HUES48 (cell line): Measurements from ENCODE around the gene EFL1.
"Not testable (repeated sequence)": the region's sequence is repeated elsewhere in the genome, so short reads cannot be mapped to it uniquely, and the experiment has no call there.

Source experiments
- H3K27ac ChIP-seq: one replicate; pipeline ENCODE4 v1.7.0; 2013; ENCODE audit warnings: low read depth, low read length, inconsistent platforms
- H3K27me3 ChIP-seq: 2 replicates; pipeline ENCODE4 v1.6.1; 2013; ENCODE audit warnings: mild to moderate bottlenecking, low read length; ENCODE audit not compliant: control insufficient read depth, insufficient read depth
- H3K36me3 ChIP-seq: 2 replicates; pipeline ENCODE4 v1.6.1; 2013; ENCODE audit warnings: low read length; ENCODE audit not compliant: control insufficient read depth, insufficient read depth
- H3K4me1 ChIP-seq: 2 replicates; pipeline ENCODE4 v1.6.1; 2013; ENCODE audit warnings: mild to moderate bottlenecking, low read length; ENCODE audit not compliant: control insufficient read depth, insufficient read depth
- H3K4me3 ChIP-seq: 2 replicates; pipeline ENCODE4 v1.5.1; 2013; ENCODE audit warnings: mild to moderate bottlenecking, low read depth, low read length
- H3K9ac ChIP-seq: 2 replicates; pipeline ENCODE4 v1.6.1; 2013; ENCODE audit warnings: mild to moderate bottlenecking, low read depth, low read length, moderate library complexity
- H3K9me3 ChIP-seq: 2 replicates; pipeline ENCODE4 v1.6.1; 2013; ENCODE audit warnings: low read length; ENCODE audit not compliant: control insufficient read depth, insufficient read depth

The EFL1 gene

GRCh38 chr15:82262422-82263026 is at the start of gene EFL1, which contains the start of gene SAXO2:
EFL1 (minus strand) TSS chr15:82262734; CDS start chr15:82261778, 956 bp downstream.
SAXO2 (plus strand) TSS chr15:82262818; CDS start chr15:82262880, 62 bp downstream.
- no peaks in the 10 kb centered on the region for H3K9me3 ChIP-seq
- peak within 1 kb of the TSS; percentile 83 for H3K27ac ChIP-seq
- H3K36me3 ChIP-seq, result peaks cover 31% of the 10 kb centered on the region
- no peaks in the 10 kb centered on the region for H3K27me3 ChIP-seq
- H3K9ac ChIP-seq, result peak within 1 kb of the TSS; percentile 33; the same call in 1 of the 2 replicates
- H3K4me1 ChIP-seq, result peaks cover 28% of the 10 kb centered on the region
- H3K4me3 ChIP-seq, result peak within 1 kb of the TSS; percentile 83

DNA sequence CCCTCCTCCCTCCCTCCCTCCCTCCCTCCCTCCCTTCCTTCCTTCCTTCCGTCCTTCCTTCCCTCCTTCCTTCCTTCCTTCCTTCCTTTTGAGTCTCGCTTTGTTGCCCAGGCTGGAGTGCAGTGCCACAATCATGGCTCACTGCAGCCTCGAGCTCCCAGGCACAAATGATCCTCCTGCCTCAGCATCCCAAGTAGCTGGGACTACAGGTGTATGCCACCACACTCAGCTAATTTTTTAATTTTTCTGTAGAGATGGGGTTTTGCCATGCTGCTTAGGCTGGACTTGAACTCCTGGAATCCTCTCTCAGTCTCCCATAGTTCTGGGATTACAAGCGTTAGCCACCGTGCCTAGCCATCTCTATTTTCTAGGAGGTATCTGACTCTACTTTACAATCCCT is 48.8 kb upstream of the EFL1 start:
- H3K27me3 ChIP-seq, H3K27ac ChIP-seq, H3K9me3 ChIP-seq, H3K36me3 ChIP-seq, H3K4me1 ChIP-seq, H3K4me3 ChIP-seq, H3K9ac ChIP-seq: not testable (repeated sequence)

DNA sequence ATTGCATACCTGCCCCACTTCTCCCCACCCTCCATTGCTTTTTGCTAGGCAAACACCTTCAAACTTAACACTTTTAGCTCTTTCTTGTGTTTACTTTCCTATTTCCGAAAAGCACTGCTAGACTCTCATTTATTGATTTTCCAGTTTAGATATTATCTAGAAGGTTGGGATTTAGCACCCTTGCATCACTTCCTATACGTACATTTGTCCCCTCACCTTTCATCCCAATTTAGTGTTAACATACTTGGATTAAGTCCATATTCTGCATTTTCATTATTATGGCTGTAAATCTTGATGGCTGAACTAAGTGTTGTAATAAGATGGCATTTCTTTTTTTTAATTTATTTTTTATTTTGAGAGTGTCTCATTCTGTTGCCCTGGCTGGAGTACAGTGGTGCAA is 47.3 kb upstream of the EFL1 start:
- H3K27ac ChIP-seq, result no peak overlapping the region

GRCh38 chr15:82307714-82308081 is 45.2 kb upstream of the EFL1 start:
- Histone ChIP-seq H3K27ac (no peak overlapping the region), H3K9ac (no peak overlapping the region), H3K4me3 (no peak overlapping the region), H3K4me1 (no peaks in the 10 kb centered on the region), H3K36me3 (no peaks in the 10 kb centered on the region), H3K9me3 (no peaks in the 10 kb centered on the region), H3K27me3 (no peaks in the 10 kb centered on the region)

More for the DNA sequence above, 47.3 kb upstream of the EFL1 start:
- H3K4me1 ChIP-seq, result no peaks in the 10 kb centered on the region
- no peak overlapping the region for H3K4me3 ChIP-seq
- no peaks in the 10 kb centered on the region for H3K27me3 ChIP-seq
- H3K9ac ChIP-seq, result no peak overlapping the region
- H3K9me3 ChIP-seq, result no peaks in the 10 kb centered on the region
- no peaks in the 10 kb centered on the region for H3K36me3 ChIP-seq

GRCh38 chr15:82306791-82307713 is 44.5 kb upstream of the EFL1 start:
- H3K4me3 ChIP-seq, result no peak overlapping the region
- no peaks in the 10 kb centered on the region for H3K36me3 ChIP-seq
- no peaks in the 10 kb centered on the region for H3K27me3 ChIP-seq
- H3K4me1 ChIP-seq, result no peaks in the 10 kb centered on the region
- H3K9me3 ChIP-seq, result no peaks in the 10 kb centered on the region
- H3K27ac ChIP-seq, result no peak overlapping the region
- no peak overlapping the region for H3K9ac ChIP-seq

DNA sequence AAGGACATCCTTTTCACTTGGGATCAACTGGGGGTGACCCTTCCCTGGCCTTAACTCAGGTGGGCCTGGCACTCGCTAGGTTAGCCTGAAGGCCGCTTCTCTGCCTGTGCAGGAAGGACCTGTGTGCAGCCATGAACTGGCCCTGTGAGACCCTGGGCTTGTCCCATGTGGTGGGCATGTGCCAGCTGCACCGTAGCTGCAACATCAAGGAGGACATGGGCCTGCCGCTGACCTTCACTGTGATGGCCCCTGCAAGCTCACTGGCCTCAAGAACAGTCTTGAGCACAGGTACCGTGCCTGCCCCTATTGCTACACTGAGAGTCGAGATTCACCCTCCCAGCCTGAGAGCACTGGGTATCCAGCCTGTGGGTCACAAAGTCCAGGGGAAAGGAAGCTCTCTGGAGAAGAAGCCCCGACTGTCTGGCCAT is 43.1 kb upstream of the EFL1 start:
- no peak overlapping the region for H3K27ac ChIP-seq
- H3K9ac ChIP-seq, result no peak overlapping the region
- no peaks in the 10 kb centered on the region for H3K9me3 ChIP-seq
- H3K27me3 ChIP-seq, result no peaks in the 10 kb centered on the region
- no peaks in the 10 kb centered on the region for H3K4me1 ChIP-seq
- H3K4me3 ChIP-seq, result no peak overlapping the region
- H3K36me3 ChIP-seq, result no peaks in the 10 kb centered on the region

- Histone ChIP-seq H3K36me3 (no peaks in the 10 kb centered on the region), H3K9ac (no peak overlapping the region), H3K4me1 (no peaks in the 10 kb centered on the region), H3K27me3 (no peaks in the 10 kb centered on the region), H3K4me3 (no peak overlapping the region), H3K27ac (no peak overlapping the region), H3K9me3 (no peaks in the 10 kb centered on the region)
Measured at GRCh38 chr15:82304778-82305090, 42.2 kb upstream of the EFL1 start.

GRCh38 chr15:82303956-82304777 is 41.6 kb upstream of the EFL1 start:
- Histone ChIP-seq H3K4me1 (no peaks in the 10 kb centered on the region), H3K4me3 (no peak overlapping the region), H3K9me3 (no peaks in the 10 kb centered on the region), H3K36me3 (no peaks in the 10 kb centered on the region), H3K9ac (no peak overlapping the region), H3K27me3 (no peaks in the 10 kb centered on the region), H3K27ac (no peak overlapping the region)

DNA sequence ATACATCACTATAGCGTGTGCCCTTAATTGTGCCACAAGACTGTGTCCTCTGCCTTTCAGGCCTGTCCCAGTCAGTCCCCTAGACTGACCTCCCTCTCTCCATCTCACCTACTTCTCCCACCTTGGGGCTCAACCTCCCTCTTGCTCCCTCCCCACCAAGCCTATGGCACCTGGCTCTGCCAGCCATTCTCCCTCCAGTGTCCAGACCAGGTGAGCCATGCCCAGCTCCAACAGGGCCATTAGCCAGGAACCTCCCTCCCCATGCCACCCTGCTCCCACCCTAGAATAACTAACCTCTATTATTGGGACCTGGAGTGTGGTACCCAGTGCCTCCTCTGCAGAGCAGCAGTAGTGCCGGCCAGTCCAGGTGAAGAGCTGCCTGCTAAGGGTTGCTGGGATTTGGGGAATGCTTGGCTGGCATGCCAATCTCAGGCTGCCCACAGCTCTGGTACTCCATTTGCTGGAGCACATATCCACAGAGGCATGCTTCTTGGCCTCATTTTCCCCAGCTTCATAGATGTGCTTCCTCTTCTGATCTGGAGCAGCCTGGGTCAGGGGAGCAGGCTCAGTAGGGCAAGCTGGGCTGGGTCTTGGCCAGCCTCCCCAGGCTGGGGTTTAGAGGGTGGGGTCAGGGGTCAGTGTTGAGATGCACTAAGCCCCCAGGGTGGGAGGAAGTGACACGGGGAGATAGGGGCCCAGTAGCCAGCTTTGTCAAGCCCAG is 38.9 kb upstream of the EFL1 start:
- Histone ChIP-seq H3K36me3 (no peaks in the 10 kb centered on the region), H3K27ac (no peak overlapping the region), H3K9ac (no peak overlapping the region), H3K4me1 (no peaks in the 10 kb centered on the region), H3K4me3 (no peak overlapping the region), H3K9me3 (no peaks in the 10 kb centered on the region), H3K27me3 (no peaks in the 10 kb centered on the region)

DNA sequence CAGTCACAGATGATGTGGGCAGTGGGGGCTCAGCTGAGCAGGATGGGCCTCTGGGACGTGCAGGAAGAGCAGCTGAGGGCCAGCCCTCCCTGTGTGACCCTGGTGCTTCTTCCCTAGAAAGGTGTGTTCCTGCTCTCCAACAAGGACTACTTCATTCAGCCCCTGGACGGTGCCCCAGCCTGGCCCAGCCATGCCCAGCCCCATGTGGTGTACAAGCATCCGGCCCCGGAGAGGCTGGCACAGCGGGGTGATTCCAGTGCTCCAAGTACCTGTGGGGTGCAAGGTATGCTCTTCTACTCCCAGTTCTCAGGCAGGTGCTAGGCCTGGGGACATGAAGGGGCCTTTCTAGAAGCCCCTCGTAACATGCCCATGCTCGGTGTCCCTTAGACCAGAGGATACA is 38.3 kb upstream of the EFL1 start:
- Histone ChIP-seq H3K4me3 (no peak overlapping the region), H3K4me1 (no peaks in the 10 kb centered on the region), H3K27me3 (no peaks in the 10 kb centered on the region), H3K9ac (no peak overlapping the region), H3K9me3 (no peaks in the 10 kb centered on the region), H3K36me3 (no peaks in the 10 kb centered on the region), H3K27ac (no peak overlapping the region)
